HG03108 (cell line): Measurements from ENCODE around the gene WNT9B.

ENCODE experiments used
- ATAC-seq: cut with Tn5 transposase; IDR thresholded peaks from one replicate; pipeline ENCODE4 v1.9.1; 2021; ENCODE audit warnings: moderate library complexity; ENCODE audit not compliant: unreplicated experiment

Gene WNT9B

DNA sequence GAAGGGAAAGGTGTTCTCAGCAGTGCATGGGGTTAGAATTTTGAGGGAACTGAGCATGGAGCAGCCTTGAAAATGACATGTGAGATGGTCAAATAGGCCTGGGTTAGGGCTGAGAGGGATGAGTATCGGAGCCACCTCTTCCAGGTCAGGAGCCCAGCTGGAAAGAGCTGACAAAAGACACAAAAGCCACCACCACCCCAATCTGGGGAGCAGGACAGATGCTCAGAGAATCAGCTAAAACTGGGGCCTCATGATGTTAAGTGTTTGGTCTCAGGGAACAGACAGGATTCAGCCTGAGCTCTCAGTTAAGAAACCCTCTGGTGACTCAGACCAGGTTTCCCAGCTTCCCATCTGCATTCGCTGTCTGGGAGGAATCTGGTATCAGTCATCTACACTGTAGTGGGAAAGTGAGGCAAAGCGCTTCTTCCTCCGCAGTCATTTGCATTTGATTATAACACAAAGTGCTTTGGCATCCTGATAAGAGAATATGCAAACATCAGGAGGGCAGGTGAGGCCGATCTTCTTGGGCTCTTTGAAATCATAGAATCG is 2.6 kb downstream of the WNT9B start:
- no peak for ATAC-seq

DNA sequence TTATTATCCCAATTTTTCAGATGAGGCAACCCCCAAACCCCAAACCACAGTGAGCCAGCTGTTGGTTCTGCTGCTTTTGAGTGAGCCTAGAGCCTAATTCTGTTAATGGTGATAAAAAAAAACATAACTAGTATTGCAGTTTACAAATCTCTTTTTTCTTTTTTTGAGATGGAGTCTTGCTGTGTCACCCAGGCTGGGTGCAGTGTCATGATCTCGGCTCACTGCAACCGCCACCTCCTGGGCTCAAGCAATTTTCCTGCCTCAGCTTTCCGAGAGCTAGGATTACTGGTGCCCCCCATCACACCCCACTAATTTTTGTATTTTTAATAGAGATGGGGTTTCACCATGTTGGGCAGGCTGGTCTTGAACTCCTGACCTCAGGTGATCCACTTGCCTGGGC is 3.1 kb downstream of the WNT9B start:
- no peak for ATAC-seq

DNA sequence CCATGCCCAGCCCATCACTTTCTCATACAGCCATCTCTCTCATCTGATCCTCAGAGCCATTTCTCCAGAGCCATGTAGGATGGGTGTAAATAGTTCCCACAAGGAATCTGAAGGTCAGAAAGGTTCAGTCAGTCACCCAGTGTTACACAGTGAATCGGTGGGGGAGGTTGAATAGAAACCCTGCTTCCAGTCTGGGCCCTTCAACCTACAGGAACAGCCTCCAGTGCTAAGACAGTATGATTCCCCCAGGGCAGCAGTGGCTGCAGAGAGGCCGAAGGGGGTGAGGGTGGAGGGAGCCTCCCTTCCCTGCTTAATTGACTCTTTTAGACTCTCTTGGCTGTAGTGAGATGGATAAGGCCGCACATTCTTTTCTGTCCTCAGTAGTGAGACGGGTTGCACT is 3.6 kb downstream of the WNT9B start:
- ATAC-seq = no peak

DNA sequence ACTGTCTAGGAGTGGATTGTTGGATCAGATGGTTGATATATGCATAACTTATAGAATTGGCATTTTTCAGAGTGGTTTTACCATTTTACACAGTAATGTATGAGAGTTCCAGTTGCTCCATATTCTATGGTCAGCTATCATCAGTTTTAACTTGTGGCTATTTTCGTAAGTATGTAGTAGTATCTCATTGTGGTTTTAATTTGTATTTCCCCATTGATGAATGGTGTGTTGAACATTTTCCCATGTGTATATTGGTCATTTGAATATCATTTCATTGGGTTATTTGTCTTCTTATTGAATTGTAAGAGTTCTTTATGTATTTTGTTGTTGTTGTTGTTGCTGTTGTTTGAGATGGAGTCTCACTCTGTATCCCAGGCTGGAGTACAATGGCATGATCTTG is 6.2 kb downstream of the WNT9B start:
- ATAC-seq = no peak

DNA sequence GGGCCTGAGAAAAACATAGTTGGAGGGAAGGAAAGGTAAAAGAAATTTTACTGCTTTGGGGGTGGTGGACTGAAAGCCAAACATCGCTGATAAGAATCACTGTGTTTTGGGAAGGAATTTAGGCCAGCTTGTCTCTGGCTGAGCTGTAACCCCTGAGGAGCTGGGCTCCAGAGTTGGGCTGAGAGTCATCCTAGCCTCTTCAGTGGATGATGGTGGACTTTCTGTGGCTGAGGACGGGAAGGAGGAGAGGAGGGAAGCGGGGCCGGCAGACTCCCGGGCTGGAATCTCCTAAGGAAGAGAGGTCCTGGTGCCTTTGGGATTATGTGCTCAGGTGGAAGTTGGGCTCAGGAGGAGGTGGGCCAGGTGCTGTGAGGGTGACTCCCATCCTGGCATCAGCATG is 8.6 kb downstream of the WNT9B start:
- ATAC-seq = no peak

DNA sequence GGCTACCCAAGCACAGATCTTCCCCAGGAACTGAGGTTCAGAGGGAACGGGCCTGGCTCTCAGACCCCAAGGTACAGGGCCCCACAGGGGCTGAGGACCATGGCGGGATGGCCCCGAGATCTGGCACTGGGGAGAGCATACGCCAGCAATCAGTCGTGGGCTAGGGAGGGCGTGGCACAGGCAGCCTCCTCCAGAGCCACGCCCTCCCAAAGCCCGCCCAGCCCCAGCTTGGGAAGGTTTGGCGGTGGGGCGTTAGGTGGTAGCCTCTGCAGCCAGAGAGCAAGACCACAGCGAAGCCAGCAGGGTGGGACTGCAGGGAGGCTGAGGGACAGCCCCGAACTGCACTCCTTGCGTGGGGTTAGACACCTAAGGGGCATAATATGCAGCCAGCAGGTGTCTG is 11.6 kb downstream of the WNT9B start:
- no peak for ATAC-seq

DNA sequence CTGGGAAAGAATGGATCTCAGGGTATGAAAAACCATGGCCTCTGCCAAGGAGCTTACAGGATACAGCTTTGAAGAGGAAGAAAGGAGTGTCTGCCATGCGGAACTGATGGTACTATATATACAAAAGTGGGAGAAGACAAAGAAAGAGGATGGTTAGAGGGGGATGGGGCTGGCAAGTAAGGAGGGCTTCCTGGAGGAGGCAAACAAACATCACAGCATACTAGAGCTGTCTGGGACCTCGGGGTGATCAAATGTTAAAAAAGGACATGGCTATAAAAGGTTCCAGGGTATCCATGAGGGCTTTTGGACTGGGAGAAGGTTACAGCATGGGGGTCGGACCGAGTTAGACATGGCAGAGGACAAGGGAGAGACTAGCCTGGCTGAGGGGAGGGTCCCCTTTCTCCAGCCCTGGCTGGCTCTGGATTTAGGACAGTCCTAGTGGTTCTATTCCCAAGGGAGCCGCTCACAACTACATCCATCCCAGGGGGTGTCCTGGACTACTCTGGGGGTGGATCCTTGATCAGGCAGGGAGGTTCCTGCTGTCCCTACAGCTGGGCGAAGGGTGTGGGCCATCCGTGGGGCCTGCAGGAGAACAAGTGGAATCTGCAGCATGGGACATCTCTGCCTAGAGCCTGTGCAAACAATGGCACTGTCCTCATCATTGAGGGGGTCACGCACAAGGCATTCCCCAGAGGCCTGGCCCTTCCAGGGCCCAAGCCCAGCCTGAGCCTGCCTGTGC is 12.2 kb downstream of the WNT9B start:
- ATAC-seq = no peak

DNA sequence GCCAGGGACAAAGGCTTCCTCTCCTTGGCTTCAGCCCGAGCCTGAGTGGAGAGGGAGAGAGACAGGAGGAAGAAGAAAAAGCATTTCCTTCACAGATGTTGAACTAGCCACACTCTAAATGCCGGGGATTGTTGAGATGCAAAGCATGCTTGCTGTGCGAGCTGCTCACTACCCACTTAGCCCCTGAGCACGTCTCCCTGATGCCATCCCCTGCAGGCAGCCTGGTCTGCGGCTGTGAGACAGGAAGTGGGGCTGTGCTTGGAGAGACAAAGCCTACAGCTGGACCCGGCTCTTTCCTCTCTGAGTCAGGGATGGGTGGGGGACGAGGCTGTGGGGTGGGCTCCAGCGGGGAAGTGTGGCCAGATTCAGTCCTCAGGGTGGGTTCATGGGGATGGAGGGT is 13.7 kb downstream of the WNT9B start:
- no peak for ATAC-seq

DNA sequence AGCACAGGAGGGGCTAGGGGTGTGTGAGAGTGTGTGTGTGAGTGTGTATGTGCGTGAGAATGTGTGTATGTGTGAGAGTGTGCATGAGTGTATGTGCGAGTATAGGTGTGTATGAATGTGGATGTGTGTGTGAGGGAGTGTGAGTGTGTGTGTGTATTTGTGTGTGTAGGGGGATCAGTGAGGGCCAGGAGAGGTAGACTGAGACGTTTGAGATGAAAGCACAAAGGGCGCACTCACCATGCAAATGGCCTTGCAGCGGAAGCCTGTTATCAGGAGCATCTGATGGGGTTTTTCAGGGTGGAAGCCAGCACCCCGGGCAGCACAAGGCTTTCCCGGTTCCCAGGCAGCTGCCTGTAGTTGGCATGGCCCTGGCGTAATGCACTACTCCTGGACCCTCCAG is 14.9 kb downstream of the WNT9B start:
- no peak for ATAC-seq

DNA sequence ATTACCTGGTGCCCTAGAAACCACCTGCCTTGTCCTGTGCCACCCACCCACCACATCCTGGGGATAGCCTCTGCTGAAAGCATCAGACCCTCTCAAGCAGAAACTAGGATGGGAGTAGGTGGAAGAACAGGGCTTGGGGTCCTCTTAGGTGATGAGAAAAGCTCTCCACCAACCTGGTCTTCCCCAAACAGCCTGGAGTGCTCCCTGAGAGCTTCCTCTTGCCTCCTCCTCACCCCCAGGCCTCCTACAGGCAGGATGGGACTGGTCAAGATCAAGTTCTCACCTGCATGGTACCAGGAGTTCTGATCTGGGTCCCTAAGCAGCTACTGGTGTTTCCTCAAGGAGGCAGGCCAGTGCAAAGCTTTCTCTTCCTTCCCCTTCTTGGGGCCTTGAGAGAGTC is 15.4 kb downstream of the WNT9B start:
- ATAC-seq = no peak

DNA sequence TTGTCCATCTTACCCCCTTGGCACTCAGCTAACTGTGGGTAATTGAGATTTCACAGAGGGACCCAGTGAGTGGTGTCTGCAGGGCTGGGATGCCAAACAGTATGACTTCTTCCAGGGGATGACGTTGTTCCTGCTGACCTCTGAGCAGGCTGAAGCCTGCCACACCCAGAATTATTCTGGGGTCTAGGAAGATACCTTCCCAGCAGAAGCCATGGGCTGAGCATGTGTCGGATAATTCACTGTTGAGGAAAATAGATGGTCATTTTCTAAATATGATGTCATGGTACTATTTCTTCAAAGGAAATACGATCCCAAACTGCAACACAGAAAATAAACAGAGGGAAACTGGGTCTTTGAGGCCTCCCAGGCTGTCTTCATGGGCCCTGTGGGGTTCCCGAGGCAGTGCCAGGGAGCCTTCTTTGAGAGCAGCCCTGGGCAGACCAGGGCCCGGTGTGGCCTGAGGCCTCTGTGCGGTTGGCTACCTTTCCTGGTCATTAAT is 17.4 kb downstream of the WNT9B start:
- no peak for ATAC-seq

DNA sequence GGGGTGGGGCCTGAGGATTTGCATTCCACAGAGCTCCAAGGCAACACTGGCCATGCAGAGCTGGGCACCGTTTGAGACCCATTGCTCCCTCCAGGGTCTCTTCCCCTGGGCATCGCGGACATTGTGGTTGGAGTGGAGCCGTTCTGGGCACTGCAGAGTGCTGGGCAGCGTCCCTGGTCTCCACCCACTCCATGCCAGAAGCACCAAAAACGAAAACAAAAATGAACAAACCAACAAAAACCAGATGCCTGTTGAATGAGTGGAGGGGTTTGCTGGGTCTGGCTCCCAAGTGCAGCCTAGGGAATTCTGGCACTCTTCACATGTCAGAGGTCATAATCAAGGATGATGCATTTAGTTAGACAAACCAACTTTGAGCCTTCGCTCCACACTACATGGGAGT is 17.9 kb downstream of the WNT9B start:
- no peak for ATAC-seq

DNA sequence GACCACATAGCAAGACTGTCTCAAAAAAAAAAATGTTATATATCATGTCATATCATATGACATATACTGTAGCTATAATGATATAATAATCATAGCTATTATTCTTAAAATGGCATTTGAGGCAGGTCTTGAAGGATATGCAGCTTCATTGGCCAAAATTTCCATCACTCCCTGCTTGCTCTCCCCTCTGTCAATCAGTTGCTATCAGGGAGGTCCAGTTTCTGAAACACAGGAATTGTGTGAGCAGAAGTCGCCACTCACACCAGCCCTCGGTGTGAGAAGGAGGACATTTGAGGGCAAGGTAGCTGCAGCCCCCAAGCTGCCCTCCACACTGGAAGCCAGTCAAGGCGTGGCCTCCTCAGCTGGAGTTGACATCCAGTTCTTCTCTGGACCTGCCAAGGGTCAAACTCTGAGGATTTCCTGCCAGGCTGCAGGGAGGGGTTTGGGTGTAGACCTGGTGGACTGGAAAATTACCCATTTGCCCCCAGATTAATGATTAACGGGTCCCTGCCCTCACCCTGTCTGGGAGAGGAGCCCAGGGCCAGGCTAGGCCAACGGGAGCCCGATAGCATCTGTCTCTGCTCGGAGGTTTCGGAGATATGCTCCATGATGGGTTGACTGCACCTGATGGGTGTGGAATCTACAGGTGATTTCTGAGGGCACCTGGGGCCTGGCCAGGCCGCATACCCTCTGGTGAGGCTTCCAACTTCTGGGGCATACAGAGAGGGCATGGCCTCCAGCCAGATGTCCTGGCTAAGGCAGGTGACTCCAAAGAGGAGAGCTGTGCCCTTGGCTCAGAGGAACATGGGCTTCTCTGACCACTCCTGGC is 18.8 kb downstream of the WNT9B start:
- ATAC-seq = no peak

DNA sequence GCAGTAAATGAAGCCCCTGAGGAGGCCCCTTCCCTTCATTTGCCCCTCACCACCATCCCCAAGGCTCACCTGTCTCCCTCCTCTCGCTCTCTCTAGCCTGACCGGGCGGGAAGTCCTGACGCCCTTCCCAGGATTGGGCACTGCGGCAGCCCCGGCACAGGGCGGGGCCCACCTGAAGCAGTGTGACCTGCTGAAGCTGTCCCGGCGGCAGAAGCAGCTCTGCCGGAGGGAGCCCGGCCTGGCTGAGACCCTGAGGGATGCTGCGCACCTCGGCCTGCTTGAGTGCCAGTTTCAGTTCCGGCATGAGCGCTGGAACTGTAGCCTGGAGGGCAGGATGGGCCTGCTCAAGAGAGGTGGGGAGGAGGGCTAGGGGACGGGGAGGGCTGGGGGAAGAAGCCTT is 21.0 kb downstream of the WNT9B start:
- ATAC-seq = no peak

DNA sequence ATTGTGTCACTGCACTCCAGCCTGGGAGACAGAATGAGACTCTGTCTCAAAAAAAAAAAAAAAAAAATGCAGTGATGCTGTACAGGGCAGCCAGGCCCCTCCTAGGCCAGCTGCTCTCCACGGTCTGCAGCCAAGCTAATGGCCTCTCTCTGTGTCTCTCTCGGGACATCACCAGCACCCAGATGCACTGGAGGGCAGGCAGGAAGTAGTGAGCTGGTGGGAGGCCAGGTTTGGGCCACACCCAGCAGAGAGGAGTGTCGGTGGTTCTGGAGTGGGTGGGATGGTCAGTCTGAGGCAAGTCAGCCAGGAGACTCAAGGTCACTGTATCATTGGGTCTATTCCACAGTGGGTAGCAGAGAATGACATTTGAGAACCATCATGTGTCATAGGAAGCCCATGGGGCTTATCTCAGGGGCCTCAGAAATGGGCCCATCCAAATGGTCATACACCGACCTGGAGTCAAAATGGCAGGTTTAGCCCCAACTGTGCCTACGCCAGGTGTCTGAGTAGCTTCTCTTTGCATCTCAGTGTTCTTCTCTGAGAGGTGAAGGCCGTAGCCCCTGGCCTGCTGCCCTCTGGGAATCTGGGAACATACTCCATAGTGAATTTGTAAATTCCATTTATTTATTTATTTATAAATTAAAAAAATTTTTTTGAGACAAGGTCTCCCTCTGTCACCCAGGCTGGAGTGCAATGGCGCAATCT is 22.7 kb downstream of the WNT9B start:
- ATAC-seq = no peak

DNA sequence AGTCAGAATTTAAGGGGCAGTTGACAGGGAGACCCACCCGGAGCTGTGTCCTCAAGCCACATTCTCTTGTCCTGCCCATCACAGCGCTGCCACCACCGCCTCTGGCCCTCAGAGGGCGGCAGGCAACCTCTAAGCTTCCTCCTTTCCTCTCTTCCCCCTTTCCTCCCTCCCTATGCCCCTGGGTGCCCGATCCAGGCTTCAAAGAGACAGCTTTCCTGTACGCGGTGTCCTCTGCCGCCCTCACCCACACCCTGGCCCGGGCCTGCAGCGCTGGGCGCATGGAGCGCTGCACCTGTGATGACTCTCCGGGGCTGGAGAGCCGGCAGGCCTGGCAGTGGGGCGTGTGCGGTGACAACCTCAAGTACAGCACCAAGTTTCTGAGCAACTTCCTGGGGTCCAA is 23.5 kb downstream of the WNT9B start:
- ATAC-seq = no peak

DNA sequence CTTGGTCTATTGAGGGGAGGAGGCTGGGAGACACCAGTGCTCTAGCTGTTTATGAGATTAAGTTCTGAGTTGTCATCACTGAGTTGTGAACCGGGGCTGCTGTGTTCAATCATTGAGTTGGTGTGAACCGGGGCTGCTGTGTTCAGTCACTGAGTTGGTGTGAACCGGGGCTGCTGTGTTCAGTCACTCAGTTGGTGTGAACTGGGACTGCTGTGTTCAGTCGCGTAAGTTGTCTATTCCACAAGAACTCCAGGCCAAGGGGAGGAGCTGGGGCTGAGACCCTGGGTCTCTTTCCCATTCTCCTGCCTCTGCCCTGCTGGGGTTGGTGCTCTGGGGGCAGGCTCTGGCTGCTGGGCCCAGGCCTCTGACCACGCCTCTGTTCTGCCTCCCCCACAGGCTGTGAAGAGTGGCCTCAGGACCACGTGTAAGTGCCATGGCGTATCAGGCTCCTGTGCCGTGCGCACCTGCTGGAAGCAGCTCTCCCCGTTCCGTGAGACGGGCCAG is 24.5 kb downstream of the WNT9B start:
- ATAC-seq = no peak

DNA sequence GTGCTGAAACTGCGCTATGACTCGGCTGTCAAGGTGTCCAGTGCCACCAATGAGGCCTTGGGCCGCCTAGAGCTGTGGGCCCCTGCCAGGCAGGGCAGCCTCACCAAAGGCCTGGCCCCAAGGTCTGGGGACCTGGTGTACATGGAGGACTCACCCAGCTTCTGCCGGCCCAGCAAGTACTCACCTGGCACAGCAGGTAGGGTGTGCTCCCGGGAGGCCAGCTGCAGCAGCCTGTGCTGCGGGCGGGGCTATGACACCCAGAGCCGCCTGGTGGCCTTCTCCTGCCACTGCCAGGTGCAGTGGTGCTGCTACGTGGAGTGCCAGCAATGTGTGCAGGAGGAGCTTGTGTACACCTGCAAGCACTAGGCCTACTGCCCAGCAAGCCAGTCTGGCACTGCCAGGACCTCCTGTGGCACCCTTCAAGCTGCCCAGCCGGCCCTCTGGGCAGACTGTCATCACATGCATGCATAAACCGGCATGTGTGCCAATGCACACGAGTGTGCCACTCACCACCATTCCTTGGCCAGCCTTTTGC is 25.0 kb downstream of the WNT9B start:
- ATAC-seq = no peak

DNA sequence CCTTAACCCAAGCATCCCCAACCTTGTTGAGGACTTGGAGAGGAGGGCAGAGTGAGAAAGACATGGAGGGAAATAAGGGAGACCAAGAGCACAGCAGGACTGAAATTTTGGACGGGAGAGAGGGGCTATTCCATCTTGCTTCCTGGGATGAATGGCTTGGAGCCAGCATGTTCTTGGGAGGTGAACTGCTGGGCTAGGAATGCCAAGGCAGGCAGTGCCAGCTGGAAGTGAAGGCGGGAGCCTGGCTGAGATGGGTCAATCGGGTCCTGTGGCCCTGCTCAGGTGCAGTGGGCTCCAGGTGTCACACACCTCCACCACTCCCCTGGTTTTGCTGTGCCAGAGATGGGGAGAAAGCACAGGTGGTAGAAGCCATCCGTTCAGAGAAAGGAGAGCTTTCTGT is 25.5 kb downstream of the WNT9B start:
- no peak for ATAC-seq

DNA sequence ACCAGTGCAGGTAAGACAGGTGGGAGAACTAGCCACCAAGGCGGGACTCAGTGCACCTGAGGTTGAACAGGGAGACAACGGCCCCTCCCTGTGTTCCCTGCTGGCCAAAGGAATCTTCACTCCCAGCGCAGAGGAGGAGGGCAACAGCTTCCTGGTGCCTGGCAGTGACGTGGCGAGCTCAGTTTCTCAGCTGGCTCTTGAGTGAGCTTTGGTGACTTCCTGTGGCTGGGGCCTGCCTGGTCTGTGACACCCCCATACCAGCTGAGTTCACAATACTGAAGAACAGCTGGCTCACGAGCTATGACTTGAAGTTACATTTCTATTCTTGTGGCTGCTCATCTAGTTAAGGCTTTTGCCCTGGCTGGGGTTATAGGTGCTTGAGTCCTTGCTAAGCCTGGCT is 26.1 kb downstream of the WNT9B start:
- ATAC-seq = no peak

DNA sequence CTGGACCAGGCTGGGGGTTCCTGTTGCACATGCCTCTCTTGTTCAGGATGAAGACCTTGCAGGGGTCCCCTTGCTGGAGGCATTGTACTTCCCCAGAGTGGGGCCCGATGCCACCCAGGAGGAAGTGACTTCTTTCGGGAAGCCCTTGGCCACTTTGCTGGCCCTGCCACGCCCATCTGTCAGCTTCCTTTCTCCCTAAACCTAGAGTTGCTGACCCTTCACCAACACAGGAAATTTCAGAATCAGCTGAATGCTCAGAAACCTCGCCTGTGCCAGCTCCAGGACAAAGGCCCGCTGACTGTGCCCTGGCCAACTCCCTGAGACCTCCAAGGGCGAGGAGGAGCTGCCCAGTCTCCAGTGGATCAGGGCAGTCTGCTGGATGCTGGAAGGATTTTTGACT is 26.7 kb downstream of the WNT9B start:
- ATAC-seq = no peak
